Measurements from ENCODE around the gene PTGDR2. TPM values are rescaled to one million over a fixed set of nuclear protein-coding genes. Genes with fewer than 3 reads are reported as not detected.

The PTGDR2 gene
- total and polyA plus RNA-seq, 2 donors (not counting 1 experiment from before 2014, with no cell fraction given): 0.33 to 2.4 TPM

DNA sequence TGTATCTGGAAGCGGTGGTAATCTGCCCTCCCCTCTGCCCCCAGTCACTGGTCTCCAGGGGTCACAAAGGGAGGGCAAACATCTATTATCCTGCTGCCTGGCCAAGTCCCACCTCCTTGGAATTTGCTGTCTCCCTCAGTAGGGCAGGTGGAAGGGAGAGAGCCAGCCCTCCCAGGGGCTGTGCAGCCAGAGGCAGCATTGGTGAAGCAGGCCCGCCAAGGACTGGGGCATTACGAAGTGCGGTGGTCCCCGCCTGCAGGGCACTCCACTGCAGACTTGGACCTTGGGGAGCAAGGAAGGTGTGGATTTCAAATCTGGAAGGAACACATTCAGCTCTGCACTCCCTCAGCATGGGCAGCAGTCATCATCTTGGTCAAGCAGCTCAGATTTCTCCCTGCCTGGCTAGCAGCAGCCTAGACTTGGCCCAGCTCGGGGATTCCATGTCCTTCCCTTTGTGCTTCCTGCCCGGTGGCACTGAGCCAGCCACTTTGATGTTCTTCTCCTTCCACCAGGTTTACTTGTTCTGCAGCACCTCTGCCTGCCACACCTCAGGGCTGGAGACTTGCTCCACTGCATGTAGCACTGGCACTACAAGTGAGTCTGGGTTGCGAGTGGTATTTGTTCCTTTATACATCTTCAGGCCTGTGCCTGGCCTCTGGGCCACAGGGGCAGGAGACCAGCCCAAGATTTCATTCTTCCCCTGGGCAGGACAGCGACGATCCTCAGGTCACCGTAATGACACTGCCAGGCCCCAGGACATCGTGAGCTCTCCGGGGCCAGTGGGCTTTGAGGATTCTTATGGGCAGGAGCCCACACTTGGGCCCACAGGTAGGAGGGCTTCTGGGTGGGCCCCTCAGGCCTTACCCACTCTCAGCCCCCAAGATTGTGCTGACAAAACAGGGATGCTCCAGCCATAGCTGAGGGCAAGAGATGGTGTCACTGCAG, 18.9 kb upstream of the PTGDR2 start:
- no peaks in the 10 kb centered on the region for H3K9me3 ChIP-seq (ENCODE audit: control insufficient read depth, insufficient read depth, low read depth, low read length)
- H3K79me2 ChIP-seq (ENCODE audit: control insufficient read depth, insufficient read depth, low read length): no peaks in the 10 kb centered on the region
- no peak for DNase-seq (ENCODE audit: low read depth in 2 of 2)
- H3K27ac ChIP-seq (ENCODE audit: insufficient read depth, low read length): no peak overlapping the region
- H3K9ac ChIP-seq (ENCODE audit: insufficient read depth, low read length): no peak overlapping the region
- peaks cover 23% of the 10 kb centered on the region for H3K4me1 ChIP-seq (ENCODE audit: control insufficient read depth, extremely low read depth, insufficient read depth, low read length)
- no peak overlapping the region for H3K4me2 ChIP-seq (ENCODE audit: extremely low read depth, insufficient read depth, low read length)
- H3K4me3 ChIP-seq (replicated peaks in 1 of 4; ENCODE audit: control extremely low read depth in 1 of 4, insufficient read depth in 1 of 4, low read depth in 3 of 4, low read length in 4 of 4): no peak overlapping the region
- H3K27me3 ChIP-seq (ENCODE audit: control insufficient read depth, insufficient read depth, low read length): no peaks in the 10 kb centered on the region
- no peaks in the 10 kb centered on the region for H4K20me1 ChIP-seq (ENCODE audit: control insufficient read depth, extremely low read depth, insufficient read depth, low read length)
- H3K36me3 ChIP-seq (ENCODE audit: control insufficient read depth, insufficient read depth, low read length): no peaks in the 10 kb centered on the region
- no peak overlapping the region for H2AFZ ChIP-seq (ENCODE audit: low read length)
- no peak for TF ChIP-seq EZH2 (IDR thresholded peaks at IDR 0.05; ENCODE audit: low read length, missing control alignments)
- TF ChIP-seq, protein P1, sequence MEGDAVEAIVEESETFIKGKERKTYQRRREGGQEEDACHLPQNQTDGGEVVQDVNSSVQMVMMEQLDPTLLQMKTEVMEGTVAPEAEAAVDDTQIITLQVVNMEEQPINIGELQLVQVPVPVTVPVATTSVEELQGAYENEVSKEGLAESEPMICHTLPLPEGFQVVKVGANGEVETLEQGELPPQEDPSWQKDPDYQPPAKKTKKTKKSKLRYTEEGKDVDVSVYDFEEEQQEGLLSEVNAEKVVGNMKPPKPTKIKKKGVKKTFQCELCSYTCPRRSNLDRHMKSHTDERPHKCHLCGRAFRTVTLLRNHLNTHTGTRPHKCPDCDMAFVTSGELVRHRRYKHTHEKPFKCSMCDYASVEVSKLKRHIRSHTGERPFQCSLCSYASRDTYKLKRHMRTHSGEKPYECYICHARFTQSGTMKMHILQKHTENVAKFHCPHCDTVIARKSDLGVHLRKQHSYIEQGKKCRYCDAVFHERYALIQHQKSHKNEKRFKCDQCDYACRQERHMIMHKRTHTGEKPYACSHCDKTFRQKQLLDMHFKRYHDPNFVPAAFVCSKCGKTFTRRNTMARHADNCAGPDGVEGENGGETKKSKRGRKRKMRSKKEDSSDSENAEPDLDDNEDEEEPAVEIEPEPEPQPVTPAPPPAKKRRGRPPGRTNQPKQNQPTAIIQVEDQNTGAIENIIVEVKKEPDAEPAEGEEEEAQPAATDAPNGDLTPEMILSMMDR (conservative IDR thresholded peaks at IDR 0.05 in 1 of 2, IDR thresholded peaks at IDR 0.05 in 1 of 2; ENCODE audit: low read depth in 1 of 2, low read length in 2 of 2): no peak

DNA sequence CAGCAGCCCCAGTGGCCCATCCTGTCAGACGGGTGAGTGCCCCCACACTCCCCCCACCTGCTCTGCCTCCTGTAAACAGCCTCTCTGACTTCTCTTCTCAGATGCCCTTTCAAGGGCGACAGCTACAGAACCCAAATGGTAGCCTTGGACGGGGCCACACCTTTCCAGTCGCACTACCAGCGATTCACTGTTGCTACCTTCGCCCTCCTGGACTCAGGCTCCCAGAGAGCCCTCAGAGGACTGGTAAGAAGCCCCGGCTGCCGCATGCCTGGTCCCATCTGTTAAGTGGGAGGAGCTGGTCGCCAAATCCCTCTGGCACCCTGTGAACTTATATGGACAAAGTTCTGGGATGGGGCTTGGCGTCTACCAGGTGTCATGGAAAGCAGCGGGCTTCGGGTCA, 17.8 kb upstream of the PTGDR2 start:
- no peak overlapping the region for H3K4me3 ChIP-seq (replicated peaks in 1 of 4; ENCODE audit: control extremely low read depth in 1 of 4, insufficient read depth in 1 of 4, low read depth in 3 of 4, low read length in 4 of 4)
- no peaks in the 10 kb centered on the region for H3K27me3 ChIP-seq (ENCODE audit: control insufficient read depth, insufficient read depth, low read length)
- TF ChIP-seq, protein P1 (conservative IDR thresholded peaks at IDR 0.05 in 1 of 2, IDR thresholded peaks at IDR 0.05 in 1 of 2; ENCODE audit: low read depth in 1 of 2, low read length in 2 of 2): no peak
- TF ChIP-seq EZH2 (IDR thresholded peaks at IDR 0.05; ENCODE audit: low read length, missing control alignments): no peak
- no peaks in the 10 kb centered on the region for H3K79me2 ChIP-seq (ENCODE audit: control insufficient read depth, insufficient read depth, low read length)
- H3K27ac ChIP-seq (ENCODE audit: insufficient read depth, low read length): peak overlapping the region; percentile 19
- DNase-seq (ENCODE audit: low read depth in 2 of 2): no peak
- H3K9me3 ChIP-seq (ENCODE audit: control insufficient read depth, insufficient read depth, low read depth, low read length): no peaks in the 10 kb centered on the region
- H3K4me1 ChIP-seq (ENCODE audit: control insufficient read depth, extremely low read depth, insufficient read depth, low read length): peaks cover 23% of the 10 kb centered on the region
- no peak overlapping the region for H3K9ac ChIP-seq (ENCODE audit: insufficient read depth, low read length)
- H4K20me1 ChIP-seq (ENCODE audit: control insufficient read depth, extremely low read depth, insufficient read depth, low read length): no peaks in the 10 kb centered on the region
- no peak overlapping the region for H2AFZ ChIP-seq (ENCODE audit: low read length)
- peak overlapping the region; percentile 10 for H3K4me2 ChIP-seq (ENCODE audit: extremely low read depth, insufficient read depth, low read length)
- H3K36me3 ChIP-seq (ENCODE audit: control insufficient read depth, insufficient read depth, low read length): no peaks in the 10 kb centered on the region

DNA sequence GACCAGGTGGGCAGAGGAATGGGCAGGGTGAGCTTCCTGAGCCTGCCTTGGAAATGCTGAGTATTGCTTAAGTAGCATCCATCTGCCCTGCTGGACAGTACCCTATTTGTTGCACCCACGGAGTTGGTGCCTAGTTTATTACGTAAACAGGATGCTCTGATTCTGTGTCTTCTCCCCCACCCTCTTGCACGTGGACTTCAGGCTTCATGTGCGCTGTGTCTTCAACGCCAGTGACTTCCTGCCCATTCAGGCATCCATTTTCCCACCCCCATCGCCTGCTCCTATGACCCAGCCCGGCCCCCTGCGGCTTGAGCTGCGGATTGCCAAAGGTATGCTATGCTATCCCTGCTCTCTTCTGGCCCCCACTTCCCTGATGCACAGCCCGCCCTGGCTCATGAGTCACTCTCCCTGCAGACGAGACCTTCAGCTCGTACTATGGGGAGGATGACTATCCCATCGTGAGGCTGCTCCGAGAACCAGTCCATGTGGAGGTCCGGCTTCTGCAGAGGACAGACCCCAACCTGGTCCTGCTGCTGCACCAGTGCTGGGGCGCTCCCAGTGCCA, 17.3 kb upstream of the PTGDR2 start:
- H3K27me3 ChIP-seq (ENCODE audit: control insufficient read depth, insufficient read depth, low read length): no peaks in the 10 kb centered on the region
- H4K20me1 ChIP-seq (ENCODE audit: control insufficient read depth, extremely low read depth, insufficient read depth, low read length): no peaks in the 10 kb centered on the region
- no peak overlapping the region for H3K9ac ChIP-seq (ENCODE audit: insufficient read depth, low read length)
- no peaks in the 10 kb centered on the region for H3K9me3 ChIP-seq (ENCODE audit: control insufficient read depth, insufficient read depth, low read depth, low read length)
- no peak overlapping the region for H3K4me3 ChIP-seq (replicated peaks in 1 of 4; ENCODE audit: control extremely low read depth in 1 of 4, insufficient read depth in 1 of 4, low read depth in 3 of 4, low read length in 4 of 4)
- peak overlapping the region; percentile 10 for H3K4me2 ChIP-seq (ENCODE audit: extremely low read depth, insufficient read depth, low read length)
- H3K79me2 ChIP-seq (ENCODE audit: control insufficient read depth, insufficient read depth, low read length): no peaks in the 10 kb centered on the region
- H3K36me3 ChIP-seq (ENCODE audit: control insufficient read depth, insufficient read depth, low read length): no peaks in the 10 kb centered on the region
- peaks cover 23% of the 10 kb centered on the region for H3K4me1 ChIP-seq (ENCODE audit: control insufficient read depth, extremely low read depth, insufficient read depth, low read length)
- DNase-seq (ENCODE audit: low read depth in 2 of 2): peak; percentile 79 to 86
- H3K27ac ChIP-seq (ENCODE audit: insufficient read depth, low read length): peak overlapping the region; percentile 63
- no peak overlapping the region for H2AFZ ChIP-seq (ENCODE audit: low read length)
- no peak for TF ChIP-seq EZH2 (IDR thresholded peaks at IDR 0.05; ENCODE audit: low read length, missing control alignments)
- TF ChIP-seq, protein P1 (conservative IDR thresholded peaks at IDR 0.05 in 1 of 2, IDR thresholded peaks at IDR 0.05 in 1 of 2; ENCODE audit: low read depth in 1 of 2, low read length in 2 of 2): no peak

Data from fibroblast of lung (primary cell).